ENCODE measurements around the gene TMEM184A. TPM values are rescaled to one million over a fixed set of nuclear protein-coding genes. Genes with fewer than 3 reads are reported as not detected.
A peak's percentile ranks its signal among the peaks of the same experiment; 100 is the strongest.

TMEM184A gene
- total RNA-seq, 4 donors from 2014 or later: 55.0 to 234 (median 112) TPM

DNA sequence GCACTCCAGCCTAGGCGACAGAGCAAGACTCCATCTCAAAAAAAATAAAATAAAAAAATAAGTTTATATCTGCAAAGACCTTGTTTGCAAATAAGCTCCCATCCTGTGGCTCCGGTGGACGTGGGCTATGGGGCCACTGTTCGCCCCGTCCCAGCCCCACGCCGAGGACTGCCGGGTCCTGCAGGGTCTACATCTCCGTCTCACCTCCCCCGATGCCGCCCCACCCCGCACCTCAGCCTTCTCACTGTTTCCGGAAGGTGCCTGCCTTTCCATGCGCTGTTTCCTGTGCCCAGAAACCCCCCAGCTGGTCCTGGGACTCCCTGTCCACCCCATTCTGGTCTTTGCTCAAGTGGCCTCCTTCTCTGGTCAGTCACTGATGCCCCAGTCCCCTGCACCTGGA lies 46.8 kb downstream of the TMEM184A start:
- Histone ChIP-seq H3K4me1 (peaks cover 33% of the 10 kb centered on the region), H3K27ac (no peak overlapping the region), H3K36me3 (no peaks in the 10 kb centered on the region), H3K27me3 (peaks cover 4% of the 10 kb centered on the region), H3K9me3 (no peaks in the 10 kb centered on the region), H3K4me3 (no peak overlapping the region)
- TF ChIP-seq POLR2A (IDR thresholded peaks at IDR 0.05) (no peak), EP300 (IDR thresholded peaks at IDR 0.05) (no peak), POLR2AphosphoS5 (IDR thresholded peaks at IDR 0.05) (no peak)
- TF ChIP-seq, protein P1, sequence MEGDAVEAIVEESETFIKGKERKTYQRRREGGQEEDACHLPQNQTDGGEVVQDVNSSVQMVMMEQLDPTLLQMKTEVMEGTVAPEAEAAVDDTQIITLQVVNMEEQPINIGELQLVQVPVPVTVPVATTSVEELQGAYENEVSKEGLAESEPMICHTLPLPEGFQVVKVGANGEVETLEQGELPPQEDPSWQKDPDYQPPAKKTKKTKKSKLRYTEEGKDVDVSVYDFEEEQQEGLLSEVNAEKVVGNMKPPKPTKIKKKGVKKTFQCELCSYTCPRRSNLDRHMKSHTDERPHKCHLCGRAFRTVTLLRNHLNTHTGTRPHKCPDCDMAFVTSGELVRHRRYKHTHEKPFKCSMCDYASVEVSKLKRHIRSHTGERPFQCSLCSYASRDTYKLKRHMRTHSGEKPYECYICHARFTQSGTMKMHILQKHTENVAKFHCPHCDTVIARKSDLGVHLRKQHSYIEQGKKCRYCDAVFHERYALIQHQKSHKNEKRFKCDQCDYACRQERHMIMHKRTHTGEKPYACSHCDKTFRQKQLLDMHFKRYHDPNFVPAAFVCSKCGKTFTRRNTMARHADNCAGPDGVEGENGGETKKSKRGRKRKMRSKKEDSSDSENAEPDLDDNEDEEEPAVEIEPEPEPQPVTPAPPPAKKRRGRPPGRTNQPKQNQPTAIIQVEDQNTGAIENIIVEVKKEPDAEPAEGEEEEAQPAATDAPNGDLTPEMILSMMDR (IDR thresholded peaks at IDR 0.05): no peak
- DNase-seq (ENCODE audit: low spot score in 2 of 2): no peak
- WGBS: 90% methylated on average over 14 of the region's 14 CpGs

DNA sequence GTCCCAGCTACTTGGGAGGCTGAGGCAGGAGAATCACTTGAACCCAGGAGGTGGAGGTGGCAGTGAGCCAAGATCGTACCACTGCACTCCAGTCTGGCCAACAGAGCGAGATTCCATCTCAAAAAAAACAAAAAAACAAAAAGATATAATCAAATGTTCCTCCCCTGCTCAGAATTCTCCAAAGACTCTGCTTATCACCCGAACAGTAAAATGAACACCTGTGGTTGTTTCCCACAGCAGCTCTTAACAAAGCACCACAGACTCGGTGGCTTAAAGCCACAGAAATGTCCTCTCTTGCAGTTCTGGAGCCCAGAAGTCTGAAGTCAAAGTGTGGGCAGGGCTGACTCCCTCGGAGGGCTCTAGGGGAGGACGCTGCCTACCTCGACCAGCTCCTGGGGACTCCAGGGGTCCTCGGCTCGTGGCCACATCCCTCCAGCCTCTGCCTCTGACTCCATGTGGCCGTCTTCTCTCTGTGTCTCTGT lies 47.7 kb downstream of the TMEM184A start:
- Histone ChIP-seq H3K4me3 (no peak overlapping the region), H3K27me3 (peaks cover 4% of the 10 kb centered on the region), H3K9me3 (no peaks in the 10 kb centered on the region), H3K36me3 (no peaks in the 10 kb centered on the region), H3K27ac (no peak overlapping the region), H3K4me1 (peaks cover 30% of the 10 kb centered on the region)
- DNase-seq (ENCODE audit: low spot score in 2 of 2): no peak
- no peak for TF ChIP-seq POLR2AphosphoS5 (IDR thresholded peaks at IDR 0.05)
- TF ChIP-seq EP300 (IDR thresholded peaks at IDR 0.05): no peak
- TF ChIP-seq, protein P1 (IDR thresholded peaks at IDR 0.05): no peak
- TF ChIP-seq POLR2A (IDR thresholded peaks at IDR 0.05): no peak
- 75% methylated on average over 6 of the region's 10 CpGs for WGBS

DNA sequence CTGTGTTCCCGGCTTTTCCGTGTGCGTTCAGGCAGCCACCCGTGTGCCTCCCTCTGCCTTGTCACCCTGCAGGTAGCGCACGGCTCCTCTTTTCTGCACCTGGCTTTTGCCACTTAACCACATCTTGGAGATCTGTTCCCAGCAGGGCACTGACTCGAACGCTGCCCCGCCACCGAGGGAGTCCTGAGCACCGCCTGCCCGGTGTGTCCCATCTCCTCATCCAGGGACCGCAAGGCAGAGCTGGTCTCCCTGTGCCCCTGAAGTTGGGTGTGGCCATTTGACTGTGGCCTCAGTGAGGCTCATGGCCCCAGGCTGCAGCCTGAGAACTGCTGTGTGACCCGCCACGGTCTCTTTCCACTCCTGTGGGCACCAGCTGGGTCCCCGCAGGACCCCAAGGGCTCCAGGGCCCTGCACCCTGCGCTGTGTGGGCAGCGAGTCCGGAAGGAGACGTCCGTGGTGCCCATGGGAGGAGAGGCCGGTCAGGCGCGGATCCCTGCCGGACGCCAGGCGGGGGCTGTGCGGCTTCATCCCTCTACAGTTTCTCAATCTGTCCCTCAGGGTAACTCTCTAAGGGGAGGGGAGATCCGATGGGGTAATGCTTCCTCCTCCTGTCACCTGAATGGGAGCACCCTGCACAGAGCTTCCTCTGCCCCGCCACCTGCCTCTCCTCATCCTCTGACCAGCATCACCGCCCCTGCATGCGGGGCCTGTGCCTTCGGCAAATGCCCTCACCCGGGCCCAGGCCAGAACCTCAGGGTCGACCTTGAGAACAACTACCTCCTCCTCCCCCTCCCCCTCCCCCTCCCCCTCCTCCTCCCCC lies 50.1 kb downstream of the TMEM184A start:
- WGBS: 79% methylated on average over 19 of the region's 35 CpGs
- H3K9me3 ChIP-seq: no peaks in the 10 kb centered on the region
- no peak for DNase-seq (ENCODE audit: low spot score in 2 of 2)
- H3K27ac ChIP-seq: no peak overlapping the region
- no peak overlapping the region for H3K4me3 ChIP-seq
- peaks cover 10% of the 10 kb centered on the region for H3K36me3 ChIP-seq
- peaks cover 31% of the 10 kb centered on the region for H3K4me1 ChIP-seq
- no peaks in the 10 kb centered on the region for H3K27me3 ChIP-seq
- TF ChIP-seq POLR2AphosphoS5 (IDR thresholded peaks at IDR 0.05) (no peak), EP300 (IDR thresholded peaks at IDR 0.05) (no peak), POLR2A (IDR thresholded peaks at IDR 0.05) (no peak)
- TF ChIP-seq, protein P1 (IDR thresholded peaks at IDR 0.05): no peak

DNA sequence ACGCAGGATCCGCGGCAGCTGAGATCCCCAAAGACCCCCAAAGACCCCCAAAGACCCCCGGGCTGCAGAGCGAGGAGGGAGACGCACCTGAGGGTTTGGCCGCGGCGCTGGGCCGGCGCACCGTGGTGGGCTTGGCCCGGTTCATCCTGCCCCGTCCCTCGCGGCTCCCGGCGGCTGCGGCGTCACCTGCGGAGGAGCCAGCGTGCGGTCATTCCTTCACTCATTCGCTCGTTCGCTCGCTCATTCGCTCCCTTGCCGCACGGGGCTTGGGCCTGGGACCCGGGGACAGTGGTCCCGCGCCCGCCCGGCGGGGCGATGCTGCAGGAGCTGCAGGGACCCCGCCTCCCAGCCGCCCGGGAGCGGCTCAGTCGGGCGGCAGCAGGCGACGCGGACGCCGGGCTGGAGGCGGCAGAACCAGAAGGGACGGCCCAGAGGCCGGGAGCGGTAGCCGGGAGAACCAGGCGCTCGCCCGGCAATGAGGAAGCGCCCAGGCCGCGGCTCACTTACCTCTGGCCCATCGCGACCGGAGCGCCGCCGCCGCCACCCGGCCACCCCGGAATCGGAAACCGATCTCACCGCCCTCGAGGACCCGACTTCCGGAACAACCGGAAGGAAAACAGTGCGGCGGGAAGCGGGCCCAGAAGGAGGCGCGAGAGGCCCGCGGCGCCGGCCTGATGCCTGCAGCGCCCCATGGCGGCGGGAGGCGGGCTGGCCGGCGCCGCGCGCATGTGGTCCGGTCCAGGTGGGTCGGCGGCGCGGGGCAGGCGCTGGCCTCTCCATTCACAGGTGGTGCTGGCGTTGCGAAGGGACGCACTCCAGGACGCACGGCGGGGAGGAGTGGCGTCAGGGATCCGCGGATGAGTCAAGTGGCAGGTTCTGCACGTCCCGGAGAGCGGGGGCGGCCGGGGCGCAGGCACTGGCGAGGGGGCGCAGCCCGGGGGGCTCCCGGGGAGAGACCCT lies 51.9 kb downstream of the TMEM184A start, which contains the start of gene INTS1:
Gene INTS1, minus strand, starts transcription at position 574 of the 960 bp plus-strand sequence. Its CDS starts 429 bp downstream, at position 145.
- TF ChIP-seq POLR2A (IDR thresholded peaks at IDR 0.05) (no peak), POLR2AphosphoS5 (IDR thresholded peaks at IDR 0.05) (peak in 1 of 3 donors; percentile 93)
- TF ChIP-seq, protein P1 (IDR thresholded peaks at IDR 0.05): peak; percentile 62 to 98
- Histone ChIP-seq H3K27ac (peak within 1 kb of the TSS; percentile 66), H3K36me3 (peaks cover 28% of the 10 kb centered on the region), H3K4me3 (peak within 1 kb of the TSS; percentile 90), H3K4me1 (peaks cover 31% of the 10 kb centered on the region), H3K27me3 (no peaks in the 10 kb centered on the region), H3K9me3 (no peaks in the 10 kb centered on the region)
- WGBS: under 1% methylated on average over 32 of the region's 118 CpGs
- peak; percentile 93 for DNase-seq (ENCODE audit: low spot score in 2 of 2)
